ENCODE results near the gene RNU1-2. TPM values are rescaled to one million over a fixed set of nuclear protein-coding genes. Genes with fewer than 3 reads are reported as not detected.
"Not testable (repeated sequence)": the region's sequence is repeated elsewhere in the genome, so short reads cannot be mapped to it uniquely, and the experiment has no call there.

RNU1-2 gene
- total and polyA plus RNA-seq, 2 donors, result 17,380 TPM; not detected in 1

GRCh38 chr1:16913181-16913832 lies 17.5 kb downstream of the RNU1-2 start:
- Histone ChIP-seq H3K4me1 (ENCODE audit: control insufficient read depth in 2 of 2, insufficient read depth in 2 of 2, low read length in 2 of 2) (peaks cover 7 to 28% of the 10 kb centered on the region in 2 donors), H3K4me3 (ENCODE audit: low read length in 2 of 2) (peak overlapping the region; percentile 54 to 80), H3K36me3 (ENCODE audit: control insufficient read depth in 2 of 2, insufficient read depth in 2 of 2, low read length in 1 of 2) (no peaks in the 10 kb centered on the region), H3K27ac (ENCODE audit: low read depth in 1 of 2, low read length in 1 of 2) (peak overlapping the region; percentile 64 to 68), H3K27me3 (ENCODE audit: control insufficient read depth in 2 of 2, insufficient read depth in 1 of 2, low read length in 1 of 2) (peaks cover 0 to 18% of the 10 kb centered on the region in 2 donors), H3K9me3 (ENCODE audit: control insufficient read depth in 2 of 2, insufficient read depth in 1 of 2, low read length in 1 of 2) (peaks cover 0 to 2% of the 10 kb centered on the region in 2 donors)
- DNase-seq (ENCODE audit: low read depth in 6 of 9, low spot score in 9 of 9), result no peak
- WGBS, result 51% methylated on average over 36 of the region's 36 CpGs

- Histone ChIP-seq H3K27me3 (ENCODE audit: control insufficient read depth in 2 of 2, insufficient read depth in 1 of 2, low read length in 1 of 2) (peaks cover 0 to 18% of the 10 kb centered on the region in 2 donors), H3K9me3 (ENCODE audit: control insufficient read depth in 2 of 2, insufficient read depth in 1 of 2, low read length in 1 of 2) (peaks cover 0 to 2% of the 10 kb centered on the region in 2 donors), H3K27ac (ENCODE audit: low read depth in 1 of 2, low read length in 1 of 2) (peak overlapping the region; percentile 64 to 86), H3K4me3 (ENCODE audit: low read length in 2 of 2) (peak overlapping the region; percentile 55 to 80), H3K36me3 (ENCODE audit: control insufficient read depth in 2 of 2, insufficient read depth in 2 of 2, low read length in 1 of 2) (no peaks in the 10 kb centered on the region), H3K4me1 (ENCODE audit: control insufficient read depth in 2 of 2, insufficient read depth in 2 of 2, low read length in 2 of 2) (peaks cover 7 to 28% of the 10 kb centered on the region in 2 donors)
- WGBS, result under 1% methylated on average over 109 of the region's 109 CpGs
- peak in 8 of 9 donors; percentile 87 to 99 (median 95) for DNase-seq (ENCODE audit: low read depth in 6 of 9, low spot score in 9 of 9)
Observed at GRCh38 chr1:16913833-16914662, 18.3 kb downstream of the RNU1-2 start.

GRCh38 chr1:16914928-16915626 lies 19.3 kb downstream of the RNU1-2 start:
- H3K27ac ChIP-seq (ENCODE audit: low read depth in 1 of 2, low read length in 1 of 2); DNase-seq (ENCODE audit: low read depth in 6 of 9, low spot score in 9 of 9); H3K36me3 ChIP-seq (ENCODE audit: control insufficient read depth in 2 of 2, insufficient read depth in 2 of 2, low read length in 1 of 2); H3K9me3 ChIP-seq (ENCODE audit: control insufficient read depth in 2 of 2, insufficient read depth in 1 of 2, low read length in 1 of 2): not testable (repeated sequence)
- Histone ChIP-seq H3K4me1 (ENCODE audit: control insufficient read depth in 2 of 2, insufficient read depth in 2 of 2, low read length in 2 of 2) (peaks cover 7 to 28% of the 10 kb centered on the region in 2 donors), H3K4me3 (ENCODE audit: low read length in 2 of 2) (peak overlapping the region in 1 of 2 donors; percentile 80), H3K27me3 (ENCODE audit: control insufficient read depth in 2 of 2, insufficient read depth in 1 of 2, low read length in 1 of 2) (peaks cover 0 to 18% of the 10 kb centered on the region in 2 donors)
- 66% methylated on average over 15 of the region's 15 CpGs for WGBS

GRCh38 chr1:16915627-16915973 lies 19.8 kb downstream of the RNU1-2 start:
- peaks cover 0 to 18% of the 10 kb centered on the region in 2 donors for H3K27me3 ChIP-seq (ENCODE audit: control insufficient read depth in 2 of 2, insufficient read depth in 1 of 2, low read length in 1 of 2)
- H3K36me3 ChIP-seq (ENCODE audit: control insufficient read depth in 2 of 2, insufficient read depth in 2 of 2, low read length in 1 of 2), result no peaks in the 10 kb centered on the region
- 87% methylated on average over 4 of the region's 4 CpGs for WGBS
- H3K4me1 ChIP-seq (ENCODE audit: control insufficient read depth in 2 of 2, insufficient read depth in 2 of 2, low read length in 2 of 2), result peaks cover 7 to 28% of the 10 kb centered on the region in 2 donors
- peak in 1 of 9 donors; percentile 33 for DNase-seq (ENCODE audit: low read depth in 6 of 9, low spot score in 9 of 9)
- H3K27ac ChIP-seq (ENCODE audit: low read depth in 1 of 2, low read length in 1 of 2), result no peak overlapping the region
- H3K9me3 ChIP-seq (ENCODE audit: control insufficient read depth in 2 of 2, insufficient read depth in 1 of 2, low read length in 1 of 2), result peaks cover 0 to 2% of the 10 kb centered on the region in 2 donors
- H3K4me3 ChIP-seq (ENCODE audit: low read length in 2 of 2), result no peak overlapping the region

- WGBS, result 95% methylated on average over 10 of the region's 10 CpGs
- H3K4me1 ChIP-seq (ENCODE audit: control insufficient read depth in 2 of 2, insufficient read depth in 2 of 2, low read length in 2 of 2), result peaks cover 7 to 30% of the 10 kb centered on the region in 2 donors
- not testable (repeated sequence) for H3K36me3 ChIP-seq (ENCODE audit: control insufficient read depth in 2 of 2, insufficient read depth in 2 of 2, low read length in 1 of 2); H3K27ac ChIP-seq (ENCODE audit: low read depth in 1 of 2, low read length in 1 of 2); H3K9me3 ChIP-seq (ENCODE audit: control insufficient read depth in 2 of 2, insufficient read depth in 1 of 2, low read length in 1 of 2); H3K4me3 ChIP-seq (ENCODE audit: low read length in 2 of 2); DNase-seq (ENCODE audit: low read depth in 6 of 9, low spot score in 9 of 9)
- H3K27me3 ChIP-seq (ENCODE audit: control insufficient read depth in 2 of 2, insufficient read depth in 1 of 2, low read length in 1 of 2), result peaks cover 0 to 18% of the 10 kb centered on the region in 2 donors
Observed at GRCh38 chr1:16916036-16916880, 20.5 kb downstream of the RNU1-2 start.

GRCh38 chr1:16918371-16918770 lies 22.6 kb downstream of the RNU1-2 start:
- peaks cover 0 to 2% of the 10 kb centered on the region in 2 donors for H3K9me3 ChIP-seq (ENCODE audit: control insufficient read depth in 2 of 2, insufficient read depth in 1 of 2, low read length in 1 of 2)
- no peak overlapping the region for H3K27ac ChIP-seq (ENCODE audit: low read depth in 1 of 2, low read length in 1 of 2)
- 97% methylated on average over 3 of the region's 3 CpGs for WGBS
- peaks cover 12 to 34% of the 10 kb centered on the region in 2 donors for H3K4me1 ChIP-seq (ENCODE audit: control insufficient read depth in 2 of 2, insufficient read depth in 2 of 2, low read length in 2 of 2)
- DNase-seq (ENCODE audit: low read depth in 6 of 9, low spot score in 9 of 9), result no peak
- no peak overlapping the region for H3K4me3 ChIP-seq (ENCODE audit: low read length in 2 of 2)
- peaks cover 0 to 8% of the 10 kb centered on the region in 2 donors for H3K27me3 ChIP-seq (ENCODE audit: control insufficient read depth in 2 of 2, insufficient read depth in 1 of 2, low read length in 1 of 2)
- no peaks in the 10 kb centered on the region for H3K36me3 ChIP-seq (ENCODE audit: control insufficient read depth in 2 of 2, insufficient read depth in 2 of 2, low read length in 1 of 2)

GRCh38 chr1:16918936-16919665 lies 23.3 kb downstream of the RNU1-2 start:
- 93% methylated on average over 15 of the region's 15 CpGs for WGBS
- not testable (repeated sequence) for H3K9me3 ChIP-seq (ENCODE audit: control insufficient read depth in 2 of 2, insufficient read depth in 1 of 2, low read length in 1 of 2); H3K4me3 ChIP-seq (ENCODE audit: low read length in 2 of 2); DNase-seq (ENCODE audit: low read depth in 6 of 9, low spot score in 9 of 9); H3K27ac ChIP-seq (ENCODE audit: low read depth in 1 of 2, low read length in 1 of 2); H3K27me3 ChIP-seq (ENCODE audit: control insufficient read depth in 2 of 2, insufficient read depth in 1 of 2, low read length in 1 of 2); H3K36me3 ChIP-seq (ENCODE audit: control insufficient read depth in 2 of 2, insufficient read depth in 2 of 2, low read length in 1 of 2)
- peaks cover 9 to 30% of the 10 kb centered on the region in 2 donors for H3K4me1 ChIP-seq (ENCODE audit: control insufficient read depth in 2 of 2, insufficient read depth in 2 of 2, low read length in 2 of 2)

GRCh38 chr1:16920951-16921350 lies 25.2 kb downstream of the RNU1-2 start:
- no peaks in the 10 kb centered on the region for H3K27me3 ChIP-seq (ENCODE audit: control insufficient read depth in 2 of 2, insufficient read depth in 1 of 2, low read length in 1 of 2)
- DNase-seq (ENCODE audit: low read depth in 6 of 9, low spot score in 9 of 9), result no peak
- WGBS, result 95% methylated on average over 10 of the region's 10 CpGs
- H3K36me3 ChIP-seq (ENCODE audit: control insufficient read depth in 2 of 2, insufficient read depth in 2 of 2, low read length in 1 of 2), result no peaks in the 10 kb centered on the region
- H3K4me3 ChIP-seq (ENCODE audit: low read length in 2 of 2), result no peak overlapping the region
- H3K9me3 ChIP-seq (ENCODE audit: control insufficient read depth in 2 of 2, insufficient read depth in 1 of 2, low read length in 1 of 2), result peaks cover 0 to 2% of the 10 kb centered on the region in 2 donors
- peaks cover 13 to 36% of the 10 kb centered on the region in 2 donors for H3K4me1 ChIP-seq (ENCODE audit: control insufficient read depth in 2 of 2, insufficient read depth in 2 of 2, low read length in 2 of 2)
- no peak overlapping the region for H3K27ac ChIP-seq (ENCODE audit: low read depth in 1 of 2, low read length in 1 of 2)
